Loucy (cell line): ENCODE results near the gene KRT13.

Experiments used
- H2AFZ ChIP-seq: fragments of 200-600 bp; sonication (generic); 2 replicates; pipeline ENCODE4 v1.6.0; 2016; ENCODE audit warnings: antibody characterized with exemption, mild to moderate bottlenecking, low read length, moderate library complexity
- H3F3A ChIP-seq: fragments of 200-600 bp; 2 replicates; pipeline ENCODE4 v1.6.0; 2016; ENCODE audit warnings: antibody characterized with exemption, low read depth, mild to moderate bottlenecking
- H3K27me3 ChIP-seq: fragments of 200-600 bp; sonication (generic); 2 replicates; pipeline ENCODE4 v1.6.1; 2014; ENCODE audit warnings: low read length, mild to moderate bottlenecking; ENCODE audit not compliant: insufficient read depth, poor library complexity, severe bottlenecking
- H3K36me3 ChIP-seq: fragments of 200-600 bp; sonication (generic); 2 replicates; pipeline ENCODE4 v1.6.1; 2016; ENCODE audit warnings: low read length; ENCODE audit not compliant: insufficient read depth
- H3K4me1 ChIP-seq: fragments of 200-600 bp; sonication (generic); 2 replicates; pipeline ENCODE4 v1.5.1; 2014; ENCODE audit warnings: low read length, mild to moderate bottlenecking; ENCODE audit not compliant: insufficient read depth, poor library complexity, severe bottlenecking
- H3K4me2 ChIP-seq: fragments of 200-600 bp; sonication (generic); 2 replicates; pipeline ENCODE4 v1.6.0; 2014; ENCODE audit warnings: antibody characterized with exemption, low read length, low read depth, mild to moderate bottlenecking; ENCODE audit not compliant: poor library complexity, severe bottlenecking
- H3K4me3 ChIP-seq: fragments of 200-600 bp; sonication (generic); 2 replicates; pipeline ENCODE4 v1.5.1; 2014; ENCODE audit warnings: low read length, mild to moderate bottlenecking, mixed read lengths; ENCODE audit not compliant: poor library complexity, severe bottlenecking
- H3K79me2 ChIP-seq: fragments of 200-600 bp; sonication (generic); 2 replicates; pipeline ENCODE4 v1.6.1; 2014; ENCODE audit warnings: low read length; ENCODE audit not compliant: insufficient read depth
- H3K9ac ChIP-seq: fragments of 200-600 bp; sonication (generic); 2 replicates; pipeline ENCODE4 v1.6.0; 2014; ENCODE audit warnings: mild to moderate bottlenecking, low read depth, low read length, moderate library complexity; ENCODE audit not compliant: poor library complexity, severe bottlenecking
- H3K9me2 ChIP-seq: fragments of 200-600 bp; sonication (generic); replicated peaks from 2 replicates; pipeline ENCODE4 v1.6.1; 2016; ENCODE audit warnings: low read depth, low read length, mixed read lengths
- H3K9me3 ChIP-seq: fragments of 200-600 bp; sonication (generic); 2 replicates; pipeline ENCODE4 v1.6.1; 2014; ENCODE audit warnings: mild to moderate bottlenecking, antibody characterized with exemption, low read length, low read depth; ENCODE audit not compliant: insufficient read depth
- H4K20me1 ChIP-seq: fragments of 200-600 bp; sonication (generic); 2 replicates; pipeline ENCODE4 v1.6.0; 2014; ENCODE audit warnings: antibody characterized with exemption, low read length, mild to moderate bottlenecking; ENCODE audit not compliant: insufficient read depth, poor library complexity, severe bottlenecking
- EZH2phosphoT487 ChIP-seq: fragments of 200-600 bp; IDR thresholded peaks from 2 replicates; pipeline ENCODE4 v1.6.1; 2018; ENCODE audit warnings: antibody characterized with exemption, mild to moderate bottlenecking, moderate library complexity, borderline replicate concordance
- TF ChIP-seq, protein P1 (sequence below): fragments of 200-600 bp; sonication (generic); conservative IDR thresholded peaks from 2 replicates; pipeline ENCODE4 v1.5.1; 2014; ENCODE audit warnings: mild to moderate bottlenecking, antibody characterized with exemption, low read length

The KRT13 gene

DNA sequence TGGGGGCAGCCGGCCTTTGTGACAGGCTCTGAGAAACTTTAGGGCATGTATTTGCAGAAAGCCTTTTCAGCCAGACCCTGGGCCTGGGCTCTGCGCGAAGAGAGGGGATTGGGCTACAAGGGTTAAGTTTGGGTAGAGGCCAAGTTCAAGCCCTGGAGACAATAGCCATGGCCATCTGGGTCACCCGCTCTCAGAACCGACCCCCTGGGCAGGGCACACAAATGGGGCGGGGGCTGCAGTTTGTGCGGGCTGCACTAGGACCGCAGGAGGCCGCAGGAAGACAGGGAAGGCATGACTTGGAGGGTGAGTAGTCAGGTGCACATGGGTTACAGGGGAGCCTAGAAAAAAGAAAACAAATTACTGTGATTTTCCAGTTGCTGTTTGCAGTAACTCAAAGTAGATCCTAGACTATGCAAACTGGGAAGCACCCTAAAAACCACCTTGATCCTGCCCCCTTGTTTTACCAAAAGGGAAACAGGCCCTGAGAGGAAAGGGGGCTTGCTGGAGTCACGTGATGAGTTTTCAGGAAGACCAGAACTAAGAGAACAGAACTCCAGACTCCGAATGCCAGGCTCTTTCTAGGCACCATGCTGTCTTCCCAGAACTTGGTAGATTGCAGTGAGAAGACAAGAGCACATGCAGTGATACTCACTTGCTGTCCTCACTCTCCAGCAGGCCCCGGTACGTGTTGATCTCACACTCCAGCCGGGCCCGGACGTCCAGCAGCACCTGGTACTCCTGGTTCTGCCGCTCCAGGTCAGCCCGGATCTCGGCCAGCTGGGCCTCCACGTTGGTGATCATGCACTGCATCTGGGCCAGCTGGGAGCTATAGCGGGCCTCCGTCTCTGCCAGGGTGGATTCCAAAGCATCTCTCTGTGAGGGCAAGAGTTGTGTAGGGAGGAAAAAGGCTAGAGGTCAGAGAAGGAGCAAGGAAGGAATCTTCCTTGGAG, 28.3 kb downstream of the KRT13 start:
- Histone ChIP-seq H3K9me3 (no peaks in the 10 kb centered on the region), H3K79me2 (no peaks in the 10 kb centered on the region), H2AFZ (no peak overlapping the region), H3K9me2 (no peaks in the 10 kb centered on the region), H3K9ac (no peak overlapping the region), H3F3A (no peaks in the 10 kb centered on the region), H3K4me2 (no peak overlapping the region), H3K27me3 (no peaks in the 10 kb centered on the region), H3K4me1 (no peaks in the 10 kb centered on the region), H3K36me3 (no peaks in the 10 kb centered on the region), H3K4me3 (no peak overlapping the region), H4K20me1 (no peaks in the 10 kb centered on the region)
- TF ChIP-seq EZH2phosphoT487, result no peak
- TF ChIP-seq, protein P1, sequence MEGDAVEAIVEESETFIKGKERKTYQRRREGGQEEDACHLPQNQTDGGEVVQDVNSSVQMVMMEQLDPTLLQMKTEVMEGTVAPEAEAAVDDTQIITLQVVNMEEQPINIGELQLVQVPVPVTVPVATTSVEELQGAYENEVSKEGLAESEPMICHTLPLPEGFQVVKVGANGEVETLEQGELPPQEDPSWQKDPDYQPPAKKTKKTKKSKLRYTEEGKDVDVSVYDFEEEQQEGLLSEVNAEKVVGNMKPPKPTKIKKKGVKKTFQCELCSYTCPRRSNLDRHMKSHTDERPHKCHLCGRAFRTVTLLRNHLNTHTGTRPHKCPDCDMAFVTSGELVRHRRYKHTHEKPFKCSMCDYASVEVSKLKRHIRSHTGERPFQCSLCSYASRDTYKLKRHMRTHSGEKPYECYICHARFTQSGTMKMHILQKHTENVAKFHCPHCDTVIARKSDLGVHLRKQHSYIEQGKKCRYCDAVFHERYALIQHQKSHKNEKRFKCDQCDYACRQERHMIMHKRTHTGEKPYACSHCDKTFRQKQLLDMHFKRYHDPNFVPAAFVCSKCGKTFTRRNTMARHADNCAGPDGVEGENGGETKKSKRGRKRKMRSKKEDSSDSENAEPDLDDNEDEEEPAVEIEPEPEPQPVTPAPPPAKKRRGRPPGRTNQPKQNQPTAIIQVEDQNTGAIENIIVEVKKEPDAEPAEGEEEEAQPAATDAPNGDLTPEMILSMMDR, result no peak

DNA sequence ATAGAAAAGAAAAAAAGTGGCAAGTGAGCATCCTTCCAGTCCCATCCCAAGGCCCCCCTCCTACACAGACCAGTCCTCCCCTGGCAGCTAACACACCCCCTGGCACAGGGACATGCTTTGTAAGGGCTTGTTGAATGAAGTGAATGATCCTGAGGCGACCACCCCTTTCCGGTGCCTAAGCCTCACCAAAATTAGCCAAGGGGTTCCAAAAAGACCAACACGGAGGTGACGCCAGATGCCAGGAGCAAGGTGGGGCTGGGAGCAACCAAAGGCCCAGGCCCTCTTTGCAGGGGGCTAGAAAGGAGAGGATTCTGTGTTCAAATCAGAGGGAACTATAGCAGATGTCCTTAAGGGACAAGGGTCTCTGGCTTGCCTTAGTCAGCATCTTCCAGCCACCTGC, 30.0 kb downstream of the KRT13 start:
- no peak for TF ChIP-seq EZH2phosphoT487
- TF ChIP-seq, protein P1, result no peak
- Histone ChIP-seq H2AFZ (no peak overlapping the region), H4K20me1 (no peaks in the 10 kb centered on the region), H3K9ac (no peak overlapping the region), H3K4me1 (no peaks in the 10 kb centered on the region), H3K79me2 (no peaks in the 10 kb centered on the region), H3K9me2 (no peaks in the 10 kb centered on the region), H3K4me2 (no peak overlapping the region), H3K4me3 (no peak overlapping the region), H3K9me3 (no peaks in the 10 kb centered on the region), H3K36me3 (no peaks in the 10 kb centered on the region), H3F3A (no peaks in the 10 kb centered on the region), H3K27me3 (peaks cover 6% of the 10 kb centered on the region)

DNA sequence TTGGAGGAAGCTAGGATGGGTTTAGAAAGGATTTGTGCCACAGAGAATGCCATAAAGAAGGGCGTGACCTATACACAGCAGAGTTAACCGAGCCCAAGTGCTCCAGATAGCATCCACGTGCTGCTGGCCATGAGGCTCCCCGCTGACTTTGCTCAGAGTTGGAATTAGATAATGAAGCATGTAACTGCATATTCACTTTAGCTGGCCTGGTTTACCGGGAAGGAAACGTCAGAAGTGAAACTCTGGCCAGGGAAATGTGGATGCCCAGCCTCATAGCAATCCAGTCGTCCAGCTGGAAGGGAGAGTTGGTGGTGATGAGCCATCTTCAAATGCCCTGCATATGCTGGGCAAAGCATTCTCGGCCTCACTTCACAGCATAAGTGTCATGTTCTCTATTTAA, 30.5 kb downstream of the KRT13 start:
- Histone ChIP-seq H3K9ac (no peak overlapping the region), H3K36me3 (no peaks in the 10 kb centered on the region), H4K20me1 (no peaks in the 10 kb centered on the region), H3F3A (no peaks in the 10 kb centered on the region), H3K4me2 (no peak overlapping the region), H2AFZ (no peak overlapping the region), H3K4me3 (no peak overlapping the region), H3K9me3 (no peaks in the 10 kb centered on the region), H3K4me1 (no peaks in the 10 kb centered on the region), H3K9me2 (no peaks in the 10 kb centered on the region), H3K27me3 (peaks cover 6% of the 10 kb centered on the region), H3K79me2 (no peaks in the 10 kb centered on the region)
- TF ChIP-seq EZH2phosphoT487, result no peak
- TF ChIP-seq, protein P1, result no peak
